IPS-18c (cell line): ENCODE results near the gene IVL.

Source experiments
- H3K4me3 ChIP-seq: 2 replicates; pipeline ENCODE4 v1.7.0; 2013; ENCODE audit warnings: low read depth, mild to moderate bottlenecking, low read length, moderate library complexity; ENCODE audit not compliant: insufficient read depth
- H3K9me3 ChIP-seq: one replicate; pipeline ENCODE4 v1.6.1; 2013; ENCODE audit warnings: mild to moderate bottlenecking, low read length, moderate library complexity; ENCODE audit not compliant: control insufficient read depth, insufficient read depth

The IVL gene, protein sequence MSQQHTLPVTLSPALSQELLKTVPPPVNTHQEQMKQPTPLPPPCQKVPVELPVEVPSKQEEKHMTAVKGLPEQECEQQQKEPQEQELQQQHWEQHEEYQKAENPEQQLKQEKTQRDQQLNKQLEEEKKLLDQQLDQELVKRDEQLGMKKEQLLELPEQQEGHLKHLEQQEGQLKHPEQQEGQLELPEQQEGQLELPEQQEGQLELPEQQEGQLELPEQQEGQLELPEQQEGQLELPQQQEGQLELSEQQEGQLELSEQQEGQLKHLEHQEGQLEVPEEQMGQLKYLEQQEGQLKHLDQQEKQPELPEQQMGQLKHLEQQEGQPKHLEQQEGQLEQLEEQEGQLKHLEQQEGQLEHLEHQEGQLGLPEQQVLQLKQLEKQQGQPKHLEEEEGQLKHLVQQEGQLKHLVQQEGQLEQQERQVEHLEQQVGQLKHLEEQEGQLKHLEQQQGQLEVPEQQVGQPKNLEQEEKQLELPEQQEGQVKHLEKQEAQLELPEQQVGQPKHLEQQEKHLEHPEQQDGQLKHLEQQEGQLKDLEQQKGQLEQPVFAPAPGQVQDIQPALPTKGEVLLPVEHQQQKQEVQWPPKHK

DNA sequence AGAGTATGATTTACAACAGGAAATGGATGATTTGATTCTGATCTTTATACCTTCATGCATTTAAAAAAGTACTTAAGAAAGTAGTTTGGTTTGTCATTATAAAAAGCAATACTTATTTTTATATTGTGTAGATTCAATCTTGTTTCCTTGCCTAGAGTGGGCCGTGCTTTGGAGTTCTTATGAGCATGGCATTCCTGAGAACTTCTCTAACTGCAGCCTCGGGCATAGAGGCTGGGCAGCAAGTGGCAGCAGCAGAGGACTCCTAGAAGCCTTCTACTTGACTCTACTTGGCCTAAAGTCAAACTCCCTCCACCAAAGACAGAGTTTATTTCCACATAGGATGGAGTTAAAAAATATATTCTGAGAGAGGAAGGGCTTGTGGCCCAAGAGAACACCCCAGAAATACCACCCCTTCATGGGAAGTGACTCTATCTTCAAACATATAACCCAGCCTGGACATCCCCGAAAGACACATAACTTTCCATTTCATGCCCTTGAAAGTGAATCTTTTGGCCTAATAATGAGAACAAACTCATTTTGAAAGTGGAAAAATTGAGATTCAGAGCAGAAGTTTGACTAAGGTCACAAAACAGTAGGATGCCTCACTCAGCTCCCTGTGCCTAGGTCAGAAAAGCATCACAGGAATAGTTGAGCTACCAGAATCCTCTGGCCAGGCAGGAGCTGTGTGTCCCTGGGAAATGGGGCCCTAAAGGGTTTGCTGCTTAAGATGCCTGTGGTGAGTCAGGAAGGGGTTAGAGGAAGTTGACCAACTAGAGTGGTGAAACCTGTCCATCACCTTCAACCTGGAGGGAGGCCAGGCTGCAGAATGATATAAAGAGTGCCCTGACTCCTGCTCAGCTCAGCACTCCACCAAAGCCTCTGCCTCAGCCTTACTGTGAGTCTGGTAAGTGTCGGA lies at the start of gene IVL:
TSS of gene IVL (plus strand) at position 861 of the 916 bp plus-strand sequence. CDS start 1,252 bp downstream, outside the sequence.
- Histone ChIP-seq H3K4me3 (no peak within 1 kb of the TSS), H3K9me3 (peaks cover 4% of the 10 kb centered on the region)

DNA sequence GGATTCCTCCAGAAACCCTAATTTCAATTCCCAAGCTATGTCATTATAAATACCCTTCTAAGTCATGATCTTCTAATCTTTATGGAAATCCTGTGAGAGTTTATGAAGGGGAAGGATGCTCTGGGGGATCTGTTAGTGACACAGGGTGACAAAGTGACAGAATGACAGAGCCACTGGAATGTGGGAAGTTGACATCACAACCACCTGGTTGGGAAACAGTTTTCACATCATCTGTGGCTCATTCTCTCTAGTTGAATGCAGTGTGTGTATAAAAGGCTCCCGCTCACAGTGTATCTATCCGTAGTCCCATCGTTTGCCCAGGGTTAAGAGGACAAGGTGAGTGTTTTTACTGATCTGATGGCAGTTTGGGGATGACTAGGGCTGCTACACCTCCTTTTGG lies 48.6 kb upstream of the IVL start, which contains the start of gene LCE7A:
TSS of gene LCE7A (plus strand) at position 301 of the 400 bp plus-strand sequence. CDS start 702 bp downstream, outside the sequence.
- peaks cover 2% of the 10 kb centered on the region for H3K9me3 ChIP-seq
- H3K4me3 ChIP-seq, result no peak within 1 kb of the TSS

DNA sequence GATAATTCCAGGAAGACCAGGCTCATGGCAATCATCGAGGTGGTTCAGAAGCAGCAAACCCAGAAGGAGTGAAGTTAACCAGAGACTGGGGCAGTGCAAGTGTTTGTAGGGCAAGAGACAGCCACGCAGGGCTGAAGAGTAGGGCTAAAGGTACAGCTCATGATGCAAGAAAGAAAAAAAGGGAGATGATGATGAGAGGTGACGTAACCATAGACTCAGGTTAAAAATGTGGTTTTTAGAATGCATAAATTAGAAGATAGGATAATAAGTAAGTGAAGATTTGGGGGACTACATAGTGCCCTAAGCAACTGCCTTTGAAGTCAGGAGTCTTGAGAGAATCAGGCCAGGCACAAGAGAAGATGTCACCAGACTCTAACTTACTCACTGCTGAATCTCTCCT lies 48.2 kb upstream of the IVL start:
- Histone ChIP-seq H3K9me3 (peaks cover 2% of the 10 kb centered on the region), H3K4me3 (no peak overlapping the region)

DNA sequence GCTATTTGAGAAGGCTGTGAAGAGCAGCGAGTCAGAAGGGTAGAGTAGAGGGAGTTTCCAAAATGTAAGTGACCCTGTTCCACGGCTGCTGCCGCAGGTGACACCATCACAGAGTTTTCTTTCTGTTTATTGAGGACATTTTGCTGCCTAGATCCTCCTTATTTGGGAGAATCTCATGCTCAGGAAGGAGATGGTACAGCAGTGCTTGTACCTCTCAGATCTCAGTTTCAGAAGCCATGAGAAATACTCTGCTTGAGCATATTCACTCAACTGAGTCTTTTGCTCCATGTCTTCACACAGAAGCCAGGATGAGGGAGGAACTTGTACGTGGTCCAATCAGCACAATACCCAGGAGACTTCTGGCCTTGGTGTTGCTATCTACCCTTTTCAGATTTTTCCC lies 47.0 kb upstream of the IVL start:
- Histone ChIP-seq H3K4me3 (no peak overlapping the region), H3K9me3 (no peaks in the 10 kb centered on the region)

DNA sequence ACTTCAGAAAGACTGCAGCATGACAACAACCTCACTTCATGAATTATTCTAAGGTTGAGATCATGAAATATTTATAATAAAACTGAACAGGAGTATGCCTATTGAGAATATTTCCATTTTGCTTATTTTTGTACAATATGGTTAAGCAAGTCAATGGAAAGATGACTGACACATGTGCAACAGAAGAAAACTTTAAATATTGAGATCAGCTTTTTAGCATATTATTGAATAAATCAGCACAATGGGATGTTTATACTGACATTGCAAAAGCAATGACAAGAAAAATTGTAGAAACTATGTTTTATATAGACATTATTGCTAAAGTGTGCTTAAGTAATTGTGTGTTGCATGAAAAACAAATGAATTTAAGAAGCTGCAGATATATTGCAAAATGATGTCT lies 43.9 kb upstream of the IVL start:
- no peak overlapping the region for H3K4me3 ChIP-seq
- no peaks in the 10 kb centered on the region for H3K9me3 ChIP-seq

DNA sequence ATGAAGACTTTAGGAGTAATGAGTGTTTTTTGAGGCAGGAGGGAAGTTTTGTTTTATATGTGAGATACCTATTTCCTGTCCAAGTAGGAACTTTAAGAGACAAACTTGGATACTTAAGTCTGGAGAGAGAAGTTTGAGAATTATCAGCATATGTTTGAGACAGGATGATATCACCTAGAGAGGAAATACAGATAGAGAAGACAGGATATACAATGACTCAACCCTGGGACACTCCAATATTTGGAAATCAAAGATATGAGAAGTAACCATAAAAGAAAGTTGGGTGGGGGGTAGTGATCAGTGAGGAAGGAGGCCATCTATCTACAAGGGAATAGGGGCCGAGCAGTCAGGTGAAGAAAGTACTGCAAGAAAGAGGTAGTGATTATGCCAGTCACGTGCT lies 42.0 kb upstream of the IVL start:
- H3K9me3 ChIP-seq, result no peaks in the 10 kb centered on the region
- no peak overlapping the region for H3K4me3 ChIP-seq

DNA sequence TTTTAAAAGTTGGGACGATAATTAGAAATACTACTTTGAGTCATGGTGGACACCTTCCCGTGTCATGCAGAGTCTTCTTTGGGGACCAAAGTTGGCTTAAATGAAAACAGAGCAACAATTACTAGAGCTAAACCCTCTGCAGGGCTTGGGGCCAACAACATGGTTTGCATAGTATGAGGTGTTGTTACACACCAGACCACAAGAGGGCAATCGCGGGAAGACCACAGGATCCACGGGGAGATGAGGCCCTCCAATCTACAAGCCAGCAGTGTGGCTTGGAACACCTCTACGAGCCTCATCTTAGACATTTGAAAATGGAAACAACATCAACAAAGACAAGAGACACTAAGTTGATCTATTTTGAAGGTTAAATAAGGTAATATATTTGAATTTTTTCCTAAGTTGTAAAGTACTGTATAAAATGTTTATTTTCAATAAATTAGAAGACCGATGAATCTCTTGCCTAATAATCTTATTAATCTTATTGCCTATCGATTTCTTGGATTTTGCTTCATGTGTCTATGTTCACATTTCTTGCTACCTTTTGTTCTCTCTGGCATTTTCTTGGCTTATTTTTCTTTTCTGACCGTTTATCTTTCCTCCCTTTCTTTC lies 38.4 kb upstream of the IVL start:
- Histone ChIP-seq H3K9me3 (no peaks in the 10 kb centered on the region), H3K4me3 (no peak overlapping the region)

DNA sequence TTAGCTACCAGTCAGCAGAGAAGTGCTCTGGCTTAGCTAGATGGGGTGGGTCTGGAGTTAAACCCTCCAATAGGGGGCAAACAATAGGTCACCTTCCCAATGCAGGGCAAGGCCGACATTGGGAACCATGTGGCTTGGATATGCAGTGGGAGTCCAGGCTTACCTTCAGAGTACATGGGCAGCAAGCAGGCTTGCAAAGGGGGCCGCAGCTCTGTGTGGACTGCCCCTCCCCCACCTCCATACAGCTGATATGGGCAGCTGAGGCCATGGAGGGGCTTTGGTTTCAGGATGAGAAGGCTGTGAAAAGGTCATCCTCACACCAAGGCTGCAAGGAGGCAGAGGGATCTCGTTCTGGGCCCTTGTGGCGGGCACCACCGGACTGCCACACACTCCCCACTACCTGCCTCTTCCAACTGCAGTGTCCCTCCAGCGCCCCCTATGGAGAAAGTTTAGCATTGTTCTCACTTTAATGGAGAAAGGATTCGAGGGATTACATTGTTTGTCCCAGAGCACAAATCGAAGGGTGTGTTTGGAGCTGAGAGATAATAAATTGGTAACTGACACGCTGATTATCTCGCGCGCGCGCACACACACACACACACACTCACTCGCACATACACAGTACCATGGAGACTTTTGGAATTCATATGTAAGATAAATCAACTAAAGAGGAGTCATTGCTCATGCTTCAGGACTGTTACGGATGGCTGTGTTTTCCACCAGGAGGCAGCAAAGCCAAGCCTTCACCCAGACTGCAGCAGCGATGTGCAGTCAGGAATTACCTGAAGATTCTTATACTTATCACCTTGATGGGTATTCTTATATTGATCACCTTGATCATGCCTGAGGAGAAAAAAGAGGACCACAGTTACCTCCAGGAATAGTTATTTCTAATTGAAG lies 37.3 kb upstream of the IVL start:
- no peaks in the 10 kb centered on the region for H3K9me3 ChIP-seq
- no peak overlapping the region for H3K4me3 ChIP-seq

DNA sequence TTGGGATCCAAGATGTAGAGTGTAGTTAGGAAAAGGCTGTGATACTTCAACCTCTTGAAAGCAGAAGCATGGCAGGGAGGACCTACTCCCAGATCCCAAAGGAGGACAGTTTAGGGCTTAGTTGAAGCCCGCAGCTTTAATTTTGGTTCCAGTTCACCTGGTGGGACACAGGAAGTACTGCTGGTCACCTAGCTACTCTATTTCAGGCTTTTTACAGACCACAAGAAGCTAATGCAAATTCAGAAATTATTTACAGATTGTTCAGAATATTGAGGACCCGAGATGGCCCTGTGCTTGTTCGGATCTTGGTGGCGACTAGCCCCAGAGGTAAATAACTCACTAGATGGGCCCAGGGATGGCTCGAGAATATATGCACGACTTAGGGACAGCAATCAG lies 36.6 kb upstream of the IVL start:
- no peaks in the 10 kb centered on the region for H3K9me3 ChIP-seq
- no peak overlapping the region for H3K4me3 ChIP-seq

DNA sequence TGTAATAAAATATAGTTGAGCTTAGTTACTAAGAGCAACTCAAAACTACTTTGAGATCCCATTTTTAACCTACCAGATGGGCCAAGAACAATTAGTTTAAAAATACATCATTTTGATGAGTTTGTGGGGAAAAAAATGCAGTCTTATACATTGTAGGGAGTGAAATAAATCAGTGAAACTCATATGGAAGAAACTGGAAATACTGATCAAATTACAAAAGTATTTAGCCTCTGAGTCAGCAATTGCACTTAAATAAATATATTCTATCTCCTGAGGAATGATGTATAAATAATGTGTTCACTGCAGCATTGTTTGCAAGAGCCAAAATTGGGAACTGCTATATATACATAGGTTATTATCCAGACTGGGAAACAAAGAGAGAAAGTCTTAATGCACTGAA lies 34.9 kb upstream of the IVL start:
- Histone ChIP-seq H3K4me3 (no peak overlapping the region), H3K9me3 (no peaks in the 10 kb centered on the region)

DNA sequence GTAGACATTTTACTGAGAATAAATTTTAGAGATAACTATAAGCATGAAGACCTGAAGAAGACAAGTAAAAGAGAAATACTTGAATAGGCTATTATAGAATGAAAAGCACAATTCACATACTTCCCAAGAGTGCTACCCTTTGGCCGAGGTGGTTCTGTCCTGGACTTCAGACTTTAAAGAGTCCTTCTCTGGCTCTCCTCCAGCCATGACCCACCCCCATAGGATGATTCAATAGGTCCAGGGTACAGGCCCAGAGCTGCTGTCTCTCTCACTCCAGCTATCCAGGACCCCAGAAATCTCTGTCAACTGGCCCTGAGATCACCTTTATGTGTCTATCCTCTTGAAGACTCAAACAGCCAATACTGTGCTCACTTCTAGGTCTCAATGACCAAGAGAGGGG lies 31.5 kb upstream of the IVL start:
- no peak overlapping the region for H3K4me3 ChIP-seq
- peaks cover 3% of the 10 kb centered on the region for H3K9me3 ChIP-seq

DNA sequence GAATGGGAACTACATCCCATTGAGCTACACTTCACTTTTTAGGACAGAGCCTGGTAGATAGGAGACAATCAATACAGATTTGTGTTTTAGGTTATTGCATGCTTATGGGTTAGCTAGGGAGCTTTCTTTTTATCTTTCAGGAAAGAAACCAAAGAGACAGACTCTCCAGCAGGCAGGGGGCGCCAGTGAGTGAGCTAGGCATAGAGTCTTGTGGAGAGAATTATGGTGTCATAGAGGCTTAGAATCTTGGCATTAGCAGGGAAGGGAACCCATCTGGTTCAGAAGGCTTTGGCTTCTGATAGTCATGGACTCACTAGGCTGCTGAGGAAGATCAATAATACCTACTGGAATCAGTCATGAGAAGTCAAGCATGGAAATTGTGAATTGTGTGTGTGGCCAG lies 30.3 kb upstream of the IVL start, which contains the start of gene SMCP:
TSS of gene SMCP (plus strand) at position 281 of the 400 bp plus-strand sequence. CDS start 6,101 bp downstream, outside the sequence.
- no peak within 1 kb of the TSS for H3K4me3 ChIP-seq
- H3K9me3 ChIP-seq, result peaks cover 3% of the 10 kb centered on the region

DNA sequence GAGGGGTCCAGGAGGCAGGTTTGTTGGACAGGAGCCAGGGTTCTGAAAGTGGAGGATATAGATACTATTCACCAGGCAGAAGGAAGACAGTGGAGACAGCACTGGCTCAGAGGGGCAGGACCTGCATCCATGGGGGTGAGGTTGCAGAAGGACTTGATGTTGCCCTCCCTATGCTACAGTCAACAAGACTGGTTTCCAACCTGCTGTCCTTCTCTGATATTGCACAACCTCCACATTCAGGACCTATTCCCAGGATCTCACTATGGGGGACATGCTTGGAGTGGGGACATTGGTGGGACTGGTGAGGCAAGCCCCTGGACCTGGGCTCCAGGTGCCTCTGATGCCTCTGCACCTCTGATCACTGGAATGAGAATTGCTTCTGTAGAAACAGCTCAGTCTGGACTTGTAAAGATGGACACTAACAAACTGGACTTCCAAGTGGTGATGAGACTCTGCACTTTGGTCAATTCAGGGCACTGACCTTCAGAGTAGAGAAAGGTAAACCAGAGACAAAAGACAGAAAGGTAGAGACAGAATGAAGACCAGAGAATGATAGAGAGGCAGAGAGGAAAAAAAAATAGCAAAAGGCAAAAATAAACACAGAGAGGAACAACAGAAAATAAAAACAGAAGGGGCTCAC lies 28.7 kb upstream of the IVL start:
- H3K9me3 ChIP-seq, result peaks cover 3% of the 10 kb centered on the region

DNA sequence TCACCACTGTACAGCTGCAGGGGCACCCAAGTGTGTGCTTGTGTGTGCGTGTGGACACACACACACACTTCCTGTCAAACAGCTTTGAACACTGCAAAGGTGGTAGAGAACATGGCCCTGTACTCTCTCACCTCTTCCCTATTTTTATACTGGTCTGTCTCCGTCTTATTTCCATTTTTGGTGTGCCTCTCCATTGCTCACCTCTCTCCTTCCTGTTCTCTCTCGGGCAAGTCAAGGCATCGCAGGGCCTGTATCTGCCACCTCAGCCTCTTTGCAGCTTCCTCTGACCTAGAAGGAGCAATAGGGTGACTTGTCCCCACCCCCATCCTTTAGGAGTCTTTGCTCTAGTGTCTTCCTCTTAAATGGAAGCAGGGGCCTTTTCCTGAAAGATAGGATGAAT lies 28.0 kb upstream of the IVL start:
- Histone ChIP-seq H3K4me3 (no peak overlapping the region), H3K9me3 (peaks cover 3% of the 10 kb centered on the region)

More for the DNA sequence above, 28.7 kb upstream of the IVL start:
- H3K4me3 ChIP-seq, result no peak overlapping the region

DNA sequence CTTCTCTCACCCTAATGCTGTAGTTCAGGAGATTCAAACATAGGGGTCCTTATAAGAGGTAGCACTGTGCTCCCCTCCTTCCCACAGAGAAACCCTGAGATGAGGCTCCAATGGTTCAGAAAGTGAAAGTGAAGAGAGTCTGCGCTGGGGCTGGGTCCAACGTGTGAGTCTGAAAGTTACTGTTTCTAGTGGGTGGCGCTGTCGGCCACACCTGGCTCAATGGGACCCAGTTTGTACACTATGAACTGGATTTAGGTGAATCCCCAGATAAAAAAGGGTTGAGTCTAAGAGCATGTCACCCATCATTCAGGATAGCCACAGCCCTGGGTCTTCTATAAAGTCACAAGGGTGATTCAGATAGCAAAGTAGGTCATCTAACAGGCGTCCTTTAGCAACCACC lies 27.4 kb upstream of the IVL start:
- no peak overlapping the region for H3K4me3 ChIP-seq

DNA sequence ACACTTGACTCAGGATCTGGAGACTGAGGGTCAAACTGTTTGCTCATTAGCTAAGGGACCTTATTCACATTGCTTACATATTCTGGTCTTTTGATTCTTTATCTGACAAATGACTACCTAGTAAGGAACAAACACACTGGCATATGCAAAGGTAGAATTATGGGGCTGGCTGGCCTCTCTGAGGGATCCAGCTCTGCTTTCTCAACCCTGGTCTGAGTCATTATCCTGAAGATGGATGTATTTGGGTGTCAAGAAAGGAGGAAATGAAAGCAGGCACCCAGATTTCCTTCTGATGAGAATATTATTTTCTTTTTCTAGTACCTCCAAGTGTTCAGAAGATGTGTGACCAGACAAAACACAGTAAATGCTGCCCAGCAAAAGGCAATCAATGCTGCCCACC lies 24.3 kb upstream of the IVL start:
- Histone ChIP-seq H3K9me3 (peaks cover 3% of the 10 kb centered on the region), H3K4me3 (no peak overlapping the region)

More for the DNA sequence above, 27.4 kb upstream of the IVL start:
- H3K9me3 ChIP-seq, result peaks cover 3% of the 10 kb centered on the region
